GM19043 (cell line): ENCODE data around the gene HYCC2.
A peak's percentile ranks its signal among the peaks of the same experiment; 100 is the strongest.

Experiments
- ATAC-seq: cut with Tn5 transposase; IDR thresholded peaks from one replicate; pipeline ENCODE4 v1.9.1; 2021; ENCODE audit warnings: low read depth; ENCODE audit not compliant: unreplicated experiment

Gene HYCC2

DNA sequence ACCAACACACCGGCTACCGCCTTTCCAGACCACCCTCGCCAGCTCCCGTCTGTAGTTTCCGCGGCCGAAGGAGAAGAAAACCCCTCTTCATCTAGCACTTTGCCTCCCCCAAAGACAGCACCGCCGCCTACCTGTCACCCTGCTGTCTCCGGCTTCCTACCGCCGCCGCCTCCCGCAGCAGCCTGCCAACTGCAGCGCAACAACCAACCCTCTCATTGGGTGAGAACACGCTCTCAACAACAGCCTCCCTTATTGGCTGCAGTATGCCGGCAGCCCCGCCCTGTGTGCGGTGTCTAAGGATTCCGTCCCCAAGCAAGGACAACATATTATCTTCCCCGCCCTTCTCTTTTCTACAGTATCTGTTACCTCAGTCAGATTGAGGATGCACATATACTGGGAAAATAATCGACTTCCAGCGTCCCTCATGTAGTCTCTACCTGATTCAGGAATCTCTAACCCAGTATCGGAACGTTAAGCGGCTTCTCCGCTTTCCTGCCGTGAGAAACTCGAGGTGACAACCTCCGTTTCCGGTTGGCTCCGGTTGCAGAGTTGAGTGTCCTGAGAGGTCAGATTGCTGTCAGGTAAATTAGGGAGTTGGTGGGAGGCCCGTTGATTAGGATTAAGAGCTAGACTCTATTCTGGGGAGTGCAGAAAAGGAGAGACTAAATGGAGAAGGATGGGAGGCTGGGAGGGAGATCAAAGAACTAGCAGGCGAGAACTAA is at the start of gene HYCC2, which contains the start of gene NDUFB3:
HYCC2 (minus strand) TSS at position 193 of the 722 bp plus-strand sequence. CDS start 47,662 bp downstream, outside the sequence.
NDUFB3 (plus strand) TSS at position 523 of the 722 bp plus-strand sequence. CDS start 6,882 bp downstream, outside the sequence.
- ATAC-seq, result peak; percentile 97

DNA sequence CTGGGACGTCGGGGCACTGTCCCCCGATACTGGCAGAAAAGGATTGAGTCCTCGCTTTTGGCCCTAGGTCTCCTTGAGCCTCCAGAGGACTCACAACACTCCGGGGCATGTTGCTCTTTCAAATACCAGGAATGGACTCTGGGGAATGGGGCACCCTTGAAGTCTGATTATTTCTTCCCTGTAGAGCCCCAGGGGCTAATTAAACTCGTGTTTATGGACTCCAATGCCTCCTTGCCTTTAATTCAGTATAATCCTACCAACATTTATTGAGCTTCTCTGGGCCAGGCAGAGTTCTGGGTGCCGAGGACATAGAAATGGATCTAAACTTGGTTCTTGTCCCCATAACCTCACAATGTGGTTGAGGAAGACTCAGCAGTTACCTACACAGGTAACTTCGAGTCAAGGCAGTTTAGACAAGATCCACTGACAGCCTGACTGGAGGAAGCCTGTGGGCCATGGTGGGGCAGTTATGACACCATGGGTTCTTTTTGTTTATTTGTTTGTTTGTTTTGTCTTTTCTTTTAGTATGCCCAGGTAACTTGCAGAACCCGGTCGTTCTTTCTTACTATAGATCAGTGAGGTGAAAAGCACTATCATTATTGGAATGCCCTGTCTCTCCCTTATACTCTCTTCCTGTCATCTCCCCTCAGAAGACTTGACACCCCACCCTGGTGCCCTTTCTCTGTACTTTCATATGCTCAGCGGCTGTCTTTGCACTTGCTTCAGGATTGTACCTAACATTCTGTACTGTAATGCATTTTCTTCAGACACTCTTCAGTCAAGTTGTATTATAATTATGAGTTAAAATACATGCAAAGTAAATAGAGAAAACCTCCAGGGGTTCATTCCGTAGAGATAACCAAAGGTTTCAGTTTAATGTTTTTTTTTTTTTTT is 47.7 kb upstream of the HYCC2 start:
- ATAC-seq, result no peak

DNA sequence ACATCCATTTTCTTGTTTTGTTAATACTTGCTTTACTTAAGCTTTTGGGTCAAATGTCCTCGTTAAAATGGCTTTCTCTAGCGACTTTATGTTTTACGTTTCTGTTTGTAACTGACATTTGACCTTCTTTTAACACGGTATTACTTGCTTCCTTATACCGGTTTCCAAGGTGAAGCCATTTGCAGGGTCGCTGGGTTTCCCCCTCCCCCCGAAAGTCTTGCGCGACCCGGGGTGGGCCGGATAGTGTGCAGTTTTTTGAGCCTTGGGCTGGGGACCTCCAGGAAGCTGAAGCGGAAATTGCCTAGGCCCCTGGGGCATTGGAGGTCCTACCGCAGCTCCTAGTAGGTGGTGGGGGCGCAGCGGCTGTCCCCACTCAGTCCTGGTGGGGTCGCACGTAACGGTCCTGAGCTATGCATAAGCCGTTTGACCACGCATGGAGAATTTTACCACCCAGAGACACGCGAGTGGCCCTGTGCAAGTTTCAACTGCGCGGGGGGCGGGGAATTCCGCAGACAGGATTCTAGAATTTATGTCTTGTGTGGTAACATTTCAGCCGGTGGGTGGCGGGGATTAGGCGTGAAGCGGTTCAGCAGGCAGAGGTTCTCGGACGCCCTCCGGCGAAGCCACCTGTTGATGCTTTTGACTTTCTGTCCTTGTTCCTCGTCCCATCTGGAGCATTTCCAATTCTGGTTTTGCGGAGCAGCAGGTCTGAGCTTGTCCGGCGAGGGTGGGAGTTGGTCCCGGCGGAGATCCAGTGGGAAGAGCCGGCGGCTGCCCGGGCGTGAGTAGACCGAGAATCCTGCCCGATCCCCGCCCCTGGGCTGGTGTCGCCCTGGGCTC is 46.9 kb upstream of the HYCC2 start:
- peak; percentile 36 for ATAC-seq

DNA sequence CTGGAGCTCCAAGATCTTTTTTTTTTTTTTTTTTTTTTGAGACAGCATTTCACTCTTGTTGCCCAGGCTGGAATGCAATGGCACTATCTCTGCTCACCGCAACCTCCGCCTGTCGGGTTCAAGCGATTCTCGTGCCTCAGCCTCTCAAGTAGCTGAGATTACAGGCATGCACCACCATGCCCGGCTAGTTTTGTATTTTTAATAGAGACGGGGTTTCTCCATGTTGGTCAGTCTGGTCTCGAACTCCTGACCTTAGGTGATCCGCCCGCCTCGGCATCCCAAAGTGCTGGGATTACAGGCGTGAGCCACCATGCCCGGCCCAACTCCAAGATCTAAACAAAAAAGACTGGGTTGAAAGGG is 46.2 kb upstream of the HYCC2 start:
- peak; percentile 0 for ATAC-seq

DNA sequence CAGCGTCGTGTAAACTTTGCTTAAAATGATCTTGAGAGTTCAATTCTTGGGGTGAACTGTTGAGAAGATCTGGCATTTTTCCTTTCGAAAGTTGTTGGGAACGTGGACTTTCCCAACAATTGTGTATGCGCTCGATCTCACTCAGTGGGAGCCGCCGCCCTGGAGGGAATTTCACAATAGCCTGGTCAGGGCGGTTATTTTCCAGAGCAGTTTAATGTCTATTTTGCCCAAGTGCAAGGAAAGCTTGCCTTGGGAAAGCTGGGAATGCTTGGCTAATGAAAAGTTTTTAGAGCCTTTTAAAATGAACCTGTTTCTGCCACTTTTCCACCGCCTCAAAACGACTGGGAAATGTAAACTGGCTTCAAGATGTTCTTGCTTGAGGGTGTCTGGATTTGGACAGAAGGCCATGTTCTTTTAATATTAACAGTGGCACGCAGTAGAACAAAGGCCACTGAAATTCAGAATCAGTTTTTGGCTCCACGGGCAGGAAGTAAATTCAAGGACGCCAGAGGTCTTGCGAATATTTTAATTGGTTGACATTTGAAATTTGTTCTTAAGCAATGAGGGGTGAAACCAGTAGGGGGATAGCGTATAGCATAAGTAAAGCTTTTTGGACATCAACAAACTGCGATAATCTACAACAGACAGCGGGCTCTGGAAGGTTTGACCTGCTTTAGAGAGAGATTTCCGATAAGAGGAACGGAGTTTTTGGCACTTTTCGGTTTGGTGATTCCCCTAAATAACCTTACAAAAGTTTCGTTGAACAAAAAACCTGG is 45.7 kb upstream of the HYCC2 start:
- peak; percentile 25 for ATAC-seq

DNA sequence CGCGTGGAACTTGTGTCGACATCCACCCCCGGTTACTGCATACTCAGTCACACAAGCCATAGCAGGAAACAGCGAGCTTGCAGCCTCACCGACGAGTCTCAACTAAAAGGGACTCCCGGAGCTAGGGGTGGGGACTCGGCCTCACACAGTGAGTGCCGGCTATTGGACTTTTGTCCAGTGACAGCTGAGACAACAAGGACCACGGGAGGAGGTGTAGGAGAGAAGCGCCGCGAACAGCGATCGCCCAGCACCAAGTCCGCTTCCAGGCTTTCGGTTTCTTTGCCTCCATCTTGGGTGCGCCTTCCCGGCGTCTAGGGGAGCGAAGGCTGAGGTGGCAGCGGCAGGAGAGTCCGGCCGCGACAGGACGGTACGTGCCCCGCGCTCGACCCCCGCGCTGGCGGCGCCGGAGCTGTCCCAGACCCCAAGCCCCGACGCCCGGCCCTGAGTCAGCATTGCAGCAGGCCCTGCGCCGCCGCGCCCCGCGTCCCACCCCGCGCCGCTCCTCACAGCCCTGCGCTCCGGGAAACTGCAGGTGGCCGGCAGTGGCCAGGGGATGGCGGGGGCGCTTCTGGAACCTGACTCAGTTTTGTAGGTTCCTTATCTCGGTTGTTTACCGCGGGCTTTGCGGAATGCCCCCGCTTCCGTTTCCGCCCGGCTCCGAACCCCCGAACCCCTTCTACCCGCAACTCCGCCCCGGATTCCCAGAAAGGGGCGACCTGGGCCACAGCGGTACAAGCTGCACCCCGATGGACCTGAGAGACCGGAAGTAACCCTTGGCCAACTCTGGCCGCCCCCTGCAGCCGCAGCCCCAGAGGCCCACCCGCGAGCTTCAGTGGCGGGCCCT is 44.9 kb upstream of the HYCC2 start, which contains the start of gene CFLAR:
CFLAR (plus strand) TSS at position 50 of the 844 bp plus-strand sequence. CDS start 13,702 bp downstream, outside the sequence.
- ATAC-seq, result peak; percentile 30

DNA sequence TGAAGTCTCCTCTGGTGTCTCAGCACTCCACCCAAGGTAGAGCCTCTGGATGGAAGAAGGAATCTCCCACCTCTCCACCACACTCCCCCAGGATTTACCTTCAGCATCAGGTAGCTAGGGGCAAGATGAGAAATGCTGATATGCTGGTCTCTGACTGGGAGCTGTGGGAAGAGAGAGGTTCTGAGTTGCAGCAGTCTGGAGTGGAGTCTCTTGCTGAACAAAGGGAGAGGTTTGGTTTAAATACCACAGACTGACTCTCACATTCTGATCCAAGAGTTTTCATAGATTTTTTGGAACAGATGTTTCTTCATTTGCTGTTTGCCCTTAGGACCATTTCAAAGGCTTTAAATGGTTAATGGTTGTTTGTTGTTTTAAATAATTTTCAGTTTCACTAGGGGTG is 43.4 kb upstream of the HYCC2 start:
- ATAC-seq, result no peak

DNA sequence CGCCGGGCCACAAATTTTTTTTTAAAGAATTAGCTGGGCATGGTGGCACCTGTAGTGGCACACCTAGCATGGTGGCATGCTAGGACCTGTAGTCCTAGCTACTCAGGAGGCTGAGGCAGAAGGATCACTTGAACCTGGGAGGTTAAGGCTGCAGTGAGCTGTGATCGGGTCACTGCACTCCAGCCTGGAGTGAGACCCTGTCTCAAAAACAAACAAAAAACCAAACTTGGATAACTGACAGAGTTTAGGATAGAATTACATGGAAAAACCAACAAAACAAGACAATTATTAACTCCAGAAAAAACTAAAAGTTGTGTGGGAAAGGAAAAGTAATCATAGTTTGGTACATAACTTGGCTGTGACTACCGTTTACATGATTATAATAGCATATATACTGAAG is 42.9 kb upstream of the HYCC2 start:
- ATAC-seq, result no peak

DNA sequence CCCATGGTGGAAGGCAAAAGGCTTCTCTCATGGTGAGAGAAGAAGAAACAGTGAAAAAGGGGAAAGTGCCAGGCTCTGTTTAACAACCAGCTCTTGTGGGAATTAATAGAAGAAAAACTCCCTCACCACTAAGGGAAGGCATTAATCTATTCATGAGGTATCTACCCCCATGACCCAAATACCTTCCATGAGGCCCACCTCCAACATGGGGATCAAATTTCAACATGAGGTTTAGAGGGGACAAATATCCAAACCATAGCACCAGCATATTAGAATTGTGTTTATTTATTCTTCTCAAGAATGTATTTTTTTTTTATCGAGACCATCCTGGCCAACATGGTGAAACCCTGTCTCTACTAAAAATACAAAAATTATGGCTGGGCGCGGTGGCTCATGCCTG is 39.6 kb upstream of the HYCC2 start:
- no peak for ATAC-seq

DNA sequence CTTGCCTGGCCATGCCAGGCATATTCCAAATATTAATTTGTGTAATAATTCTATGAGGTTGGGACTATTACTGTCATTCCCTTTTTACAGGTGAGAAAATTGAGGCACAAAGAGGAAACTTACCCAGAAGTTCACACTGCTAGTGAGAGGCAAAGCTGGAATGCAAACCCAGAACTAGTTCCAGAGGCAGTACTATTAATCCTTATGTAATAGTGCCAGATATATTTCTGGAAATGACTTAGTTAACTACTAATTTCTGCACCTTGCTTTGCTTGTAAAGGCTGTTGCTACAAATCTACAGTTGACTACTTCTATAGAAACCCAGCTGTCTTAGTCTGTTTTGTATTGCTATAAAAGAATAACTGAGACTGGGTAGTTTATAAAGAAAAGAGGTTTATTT is 39.1 kb upstream of the HYCC2 start:
- no peak for ATAC-seq

DNA sequence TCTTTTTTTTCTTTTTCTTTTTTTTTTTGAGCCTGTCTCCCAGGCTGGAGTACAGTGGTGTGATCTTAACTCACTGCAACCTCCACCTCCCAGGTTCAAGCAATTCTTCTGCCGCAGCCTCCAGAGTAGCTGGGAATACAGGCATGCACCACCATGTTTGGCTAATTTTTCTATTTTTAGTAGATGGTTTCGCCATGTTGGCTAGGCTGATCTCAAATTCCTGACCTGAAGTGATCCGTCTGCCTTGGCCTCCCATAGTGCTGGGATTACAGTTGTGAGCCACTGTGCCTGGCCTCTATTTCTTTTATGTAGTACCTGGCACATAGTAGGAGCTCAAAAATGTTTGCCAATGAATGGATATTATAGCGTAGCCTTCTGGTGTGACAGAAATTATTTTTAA is 37.7 kb upstream of the HYCC2 start:
- no peak for ATAC-seq

DNA sequence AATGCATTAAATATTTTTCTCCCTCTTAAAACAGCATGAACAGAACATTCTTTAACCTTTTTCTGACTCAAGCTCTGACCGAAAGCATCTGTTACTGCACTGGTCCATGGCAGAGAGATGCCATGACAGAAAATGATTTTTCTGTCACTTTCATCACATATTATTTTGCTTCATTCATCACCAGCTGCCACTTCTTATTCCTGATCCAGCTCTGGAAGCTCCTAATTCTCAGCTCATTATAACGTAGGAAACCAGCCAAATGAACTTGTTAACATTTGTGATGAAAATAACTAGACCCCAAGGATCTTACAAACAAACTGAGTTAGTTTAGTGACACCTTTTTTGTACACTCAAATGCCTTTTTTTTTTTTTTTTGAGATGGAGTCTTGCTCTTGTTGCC is 36.9 kb upstream of the HYCC2 start:
- ATAC-seq, result no peak

DNA sequence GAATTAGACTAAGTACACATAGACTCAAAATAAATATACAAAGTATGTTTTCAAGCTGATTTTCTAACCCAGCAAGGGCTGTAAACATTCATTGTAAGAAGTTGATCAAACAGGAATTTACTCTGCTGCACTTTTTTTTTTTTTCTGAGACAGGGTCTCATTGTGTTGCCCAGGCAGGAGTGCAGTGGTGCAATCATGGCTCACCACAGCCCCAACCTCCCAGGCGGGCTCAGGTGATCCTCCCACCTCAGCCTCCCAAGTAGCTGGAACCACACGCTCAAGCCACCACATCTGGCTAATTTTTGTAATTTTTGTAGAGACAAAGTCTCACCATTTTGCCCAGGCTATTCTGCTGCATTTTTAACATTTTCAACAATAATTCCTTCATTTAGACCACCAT is 36.2 kb upstream of the HYCC2 start:
- no peak for ATAC-seq

DNA sequence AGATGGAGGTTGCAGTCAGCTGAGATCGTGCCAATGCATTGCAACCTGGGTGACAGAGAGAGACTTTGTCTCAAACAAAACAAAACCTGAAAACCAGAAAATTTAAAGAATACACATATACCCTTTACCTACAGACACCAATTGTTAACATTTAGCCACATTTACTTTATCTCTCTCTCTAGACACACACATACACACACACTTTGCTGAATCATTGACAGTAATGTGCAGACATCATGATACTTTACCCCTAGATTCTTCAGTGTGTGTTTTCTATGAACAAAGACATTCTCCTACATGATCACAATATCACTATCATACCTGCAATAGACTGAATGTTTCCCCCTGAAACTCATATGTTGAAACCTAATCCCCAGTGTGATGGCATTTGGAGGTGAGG is 34.3 kb upstream of the HYCC2 start:
- no peak for ATAC-seq

DNA sequence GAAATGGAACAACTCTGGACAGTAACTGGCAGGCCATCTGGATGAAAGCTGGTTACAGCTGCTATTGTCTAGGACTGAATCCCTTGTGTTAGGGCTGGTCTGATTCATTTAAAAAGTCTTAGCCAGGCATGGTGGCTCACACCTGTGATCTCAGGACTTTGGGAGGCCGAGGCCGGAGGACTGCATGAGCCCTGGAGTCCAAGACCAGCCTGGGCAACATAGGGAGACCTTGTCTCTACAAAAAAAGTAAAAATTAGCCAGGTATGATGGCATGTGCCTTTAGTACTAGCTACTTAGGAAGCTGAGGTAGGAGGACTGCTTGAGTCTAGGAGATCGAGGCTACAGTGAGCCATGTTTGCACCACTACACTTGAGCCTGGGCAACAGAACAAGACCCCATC is 29.0 kb upstream of the HYCC2 start:
- ATAC-seq, result no peak

DNA sequence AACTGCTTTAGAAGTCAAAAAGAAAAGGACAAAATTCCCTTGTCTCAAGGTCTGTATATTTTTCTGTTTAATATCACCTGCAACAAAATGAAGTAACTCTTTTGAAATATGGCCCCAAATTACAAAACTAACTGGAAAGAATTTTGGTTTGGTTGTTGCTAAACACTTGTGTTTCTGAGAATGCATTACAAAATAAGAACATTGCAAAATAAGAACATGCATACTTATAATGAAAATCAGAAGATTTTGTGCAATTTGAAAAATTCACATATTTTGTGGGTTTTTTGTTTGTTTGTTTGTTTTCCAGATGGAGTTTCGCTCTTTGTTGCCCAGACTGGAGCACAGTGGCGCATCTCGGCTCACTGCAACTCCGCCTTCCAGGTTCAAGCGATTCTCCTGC is 22.1 kb upstream of the HYCC2 start:
- no peak for ATAC-seq

DNA sequence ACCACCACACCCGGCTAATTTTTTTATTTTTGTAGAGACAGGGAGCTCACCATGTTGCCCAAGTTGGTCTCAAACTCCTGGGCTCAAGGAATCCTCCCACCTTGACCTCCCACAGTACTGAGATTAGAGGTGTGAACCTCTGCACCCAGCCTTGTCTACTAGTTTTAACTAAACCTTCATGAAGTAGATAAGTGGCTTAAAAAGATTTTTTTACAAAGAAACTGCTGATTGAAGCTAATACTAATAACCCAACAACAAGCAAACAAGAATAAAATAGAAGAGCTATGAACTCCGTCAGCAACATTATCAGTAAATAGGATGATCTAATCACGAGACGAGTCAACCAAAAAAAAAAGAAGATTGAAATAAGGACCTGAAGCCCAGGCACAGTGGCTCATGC is 19.1 kb upstream of the HYCC2 start:
- no peak for ATAC-seq

DNA sequence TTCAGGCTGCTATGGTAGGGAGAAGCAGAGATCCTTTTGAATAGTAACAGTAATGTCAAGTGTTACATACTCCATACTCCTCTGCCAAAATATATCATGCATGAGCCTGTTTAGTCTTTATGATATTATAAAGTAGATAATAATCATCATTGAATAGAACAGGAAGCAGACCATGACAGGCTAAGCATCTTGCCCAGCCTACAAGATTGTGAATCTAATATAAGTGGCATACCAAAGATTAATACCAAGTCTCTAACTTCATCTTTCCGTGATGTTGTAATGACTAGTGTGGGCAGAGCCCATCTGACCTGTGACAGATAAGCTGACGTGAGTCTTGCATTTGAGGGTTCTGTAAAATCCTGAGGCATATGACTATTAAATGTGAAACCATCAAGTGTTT is 13.4 kb upstream of the HYCC2 start:
- no peak for ATAC-seq

DNA sequence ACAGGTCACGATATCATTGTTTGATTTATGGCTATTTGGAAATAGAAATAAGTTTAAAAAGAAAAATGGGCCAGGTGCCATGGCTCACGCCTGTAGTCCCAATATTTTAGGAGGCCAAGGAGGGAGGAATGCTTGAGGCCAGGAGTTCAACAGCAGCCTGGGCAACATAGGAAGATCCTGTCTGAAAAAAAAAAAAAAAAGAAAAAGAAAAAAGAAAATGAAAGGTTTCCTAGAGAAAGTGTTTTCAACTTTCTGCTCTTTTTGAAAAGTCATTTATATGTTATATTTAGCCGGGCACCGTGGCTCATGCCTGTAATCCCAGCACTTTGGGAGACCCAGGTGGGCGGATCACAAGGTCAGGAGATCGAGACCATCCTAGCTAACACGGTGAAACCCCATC is 3.5 kb upstream of the HYCC2 start:
- ATAC-seq, result no peak
